ENCODE measurements around the gene EIF2S1.
A peak's percentile ranks its signal among the peaks of the same experiment; 100 is the strongest.
"Not testable (repeated sequence)": the region's sequence is repeated elsewhere in the genome, so short reads cannot be mapped to it uniquely, and the experiment has no call there.

Gene EIF2S1

GRCh38 chr14:67409461-67409860, 49.3 kb downstream of the EIF2S1 start:
- no peak for DNase-seq (ENCODE audit: extremely low read depth in 1 of 2, low read depth in 1 of 2)

- DNase-seq (ENCODE audit: extremely low read depth in 1 of 2, low read depth in 1 of 2): no peak
Measured at GRCh38 chr14:67410313-67410712, 50.2 kb downstream of the EIF2S1 start.

- no peak for DNase-seq (ENCODE audit: extremely low read depth in 1 of 2, low read depth in 1 of 2)
Measured at GRCh38 chr14:67411370-67411769, 51.2 kb downstream of the EIF2S1 start.

GRCh38 chr14:67411820-67412421, 51.8 kb downstream of the EIF2S1 start, which contains the start of gene PLEK2:
TSS of gene PLEK2 (minus strand) at chr14:67412165. CDS start at chr14:67412059, 106 bp downstream.
- peak in 1 of 2 donors; percentile 3 for DNase-seq (ENCODE audit: extremely low read depth in 1 of 2, low read depth in 1 of 2)

GRCh38 chr14:67413806-67414769, 54.0 kb downstream of the EIF2S1 start:
- DNase-seq (ENCODE audit: extremely low read depth in 1 of 2, low read depth in 1 of 2): peak; percentile 33 to 55

GRCh38 chr14:67415610-67416009, 55.5 kb downstream of the EIF2S1 start:
- DNase-seq (ENCODE audit: extremely low read depth in 1 of 2, low read depth in 1 of 2): not testable (repeated sequence)

GRCh38 chr14:67416085-67416484, 56.0 kb downstream of the EIF2S1 start:
- DNase-seq (ENCODE audit: extremely low read depth in 1 of 2, low read depth in 1 of 2): no peak

- DNase-seq (ENCODE audit: extremely low read depth in 1 of 2, low read depth in 1 of 2): no peak
Measured at GRCh38 chr14:67416810-67417209, 56.7 kb downstream of the EIF2S1 start.

- no peak for DNase-seq (ENCODE audit: extremely low read depth in 1 of 2, low read depth in 1 of 2)
Measured at GRCh38 chr14:67417633-67418032, 57.5 kb downstream of the EIF2S1 start.

GRCh38 chr14:67418401-67419191, 58.5 kb downstream of the EIF2S1 start:
- DNase-seq (ENCODE audit: extremely low read depth in 1 of 2, low read depth in 1 of 2): no peak

- peak in 1 of 2 donors; percentile 18 for DNase-seq (ENCODE audit: extremely low read depth in 1 of 2, low read depth in 1 of 2)
Measured at GRCh38 chr14:67420102-67420739, 60.1 kb downstream of the EIF2S1 start.

- DNase-seq (ENCODE audit: extremely low read depth in 1 of 2, low read depth in 1 of 2): no peak
Measured at GRCh38 chr14:67421356-67422224, 61.5 kb downstream of the EIF2S1 start.

- DNase-seq (ENCODE audit: extremely low read depth in 1 of 2, low read depth in 1 of 2): no peak
Measured at GRCh38 chr14:67423424-67423823, 63.3 kb downstream of the EIF2S1 start.

- DNase-seq (ENCODE audit: extremely low read depth in 1 of 2, low read depth in 1 of 2): no peak
Measured at GRCh38 chr14:67424539-67424938, 64.4 kb downstream of the EIF2S1 start.

GRCh38 chr14:67425608-67426007, 65.5 kb downstream of the EIF2S1 start:
- DNase-seq (ENCODE audit: extremely low read depth in 1 of 2, low read depth in 1 of 2): no peak

- no peak for DNase-seq (ENCODE audit: extremely low read depth in 1 of 2, low read depth in 1 of 2)
Measured at GRCh38 chr14:67426161-67426560, 66.0 kb downstream of the EIF2S1 start.

- DNase-seq (ENCODE audit: extremely low read depth in 1 of 2, low read depth in 1 of 2): peak; percentile 30 to 47
Measured at GRCh38 chr14:67426983-67427606, 67.0 kb downstream of the EIF2S1 start.

- no peak for DNase-seq (ENCODE audit: extremely low read depth in 1 of 2, low read depth in 1 of 2)
Measured at GRCh38 chr14:67428501-67429031, 68.4 kb downstream of the EIF2S1 start.
